BE2C (cell line): Measurements from ENCODE around the gene FBXW11.

Source experiments
- DNase-seq: peaks from one replicate; pipeline ENCODE4 v3.0.0-alpha.2; 2020
- H3K27me3 ChIP-seq: fragments of 250-450 bp; sonication (Bioruptor Pico); 2 replicates; pipeline ENCODE4 v1.5.1; 2020; ENCODE audit warnings: mild to moderate bottlenecking
- H3K36me3 ChIP-seq: fragments of 250-450 bp; sonication (Bioruptor Pico); 2 replicates; pipeline ENCODE4 v1.5.1; 2020; ENCODE audit warnings: mild to moderate bottlenecking
- H3K4me1 ChIP-seq: fragments of 250-450 bp; sonication (Bioruptor Pico); 2 replicates; pipeline ENCODE4 v1.5.1; 2020
- H3K4me3 ChIP-seq: 2 replicates; pipeline ENCODE4 v1.5.1; 2011; ENCODE audit warnings: low read depth, low read length
- H3K9me3 ChIP-seq: fragments of 250-450 bp; sonication (Bioruptor Pico); 2 replicates; pipeline ENCODE4 v1.5.1; 2020
- TF ChIP-seq, protein P1 (sequence below): IDR thresholded peaks from 2 replicates; pipeline ENCODE4 v1.5.1; 2012; ENCODE audit warnings: mild to moderate bottlenecking, low read depth, low read length

FBXW11 gene

DNA sequence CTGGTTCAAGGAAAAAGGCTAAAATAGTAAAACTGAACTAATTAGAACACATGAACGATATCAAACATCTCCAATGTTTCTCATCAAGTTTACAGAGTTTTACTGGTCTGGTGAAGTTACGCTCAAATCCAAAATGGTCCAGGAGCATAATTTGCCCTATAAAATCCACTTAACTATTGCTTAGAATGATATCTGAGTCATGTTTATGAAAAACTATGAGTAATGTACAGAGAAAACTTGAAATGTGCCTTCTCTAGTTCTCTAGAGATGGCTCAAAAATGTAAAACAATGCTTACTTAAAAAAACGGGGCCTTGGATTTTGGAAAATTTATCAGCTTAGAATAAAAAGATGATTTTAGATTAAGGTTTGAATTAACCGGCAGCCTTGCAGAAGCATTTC lies 108.1 kb downstream of the FBXW11 start:
- Histone ChIP-seq H3K27me3 (no peaks in the 10 kb centered on the region), H3K9me3 (no peaks in the 10 kb centered on the region), H3K36me3 (no peaks in the 10 kb centered on the region; the same call in 1 of the 2 replicates), H3K4me1 (no peaks in the 10 kb centered on the region), H3K4me3 (no peak overlapping the region)
- no peak for DNase-seq
- TF ChIP-seq, protein P1, sequence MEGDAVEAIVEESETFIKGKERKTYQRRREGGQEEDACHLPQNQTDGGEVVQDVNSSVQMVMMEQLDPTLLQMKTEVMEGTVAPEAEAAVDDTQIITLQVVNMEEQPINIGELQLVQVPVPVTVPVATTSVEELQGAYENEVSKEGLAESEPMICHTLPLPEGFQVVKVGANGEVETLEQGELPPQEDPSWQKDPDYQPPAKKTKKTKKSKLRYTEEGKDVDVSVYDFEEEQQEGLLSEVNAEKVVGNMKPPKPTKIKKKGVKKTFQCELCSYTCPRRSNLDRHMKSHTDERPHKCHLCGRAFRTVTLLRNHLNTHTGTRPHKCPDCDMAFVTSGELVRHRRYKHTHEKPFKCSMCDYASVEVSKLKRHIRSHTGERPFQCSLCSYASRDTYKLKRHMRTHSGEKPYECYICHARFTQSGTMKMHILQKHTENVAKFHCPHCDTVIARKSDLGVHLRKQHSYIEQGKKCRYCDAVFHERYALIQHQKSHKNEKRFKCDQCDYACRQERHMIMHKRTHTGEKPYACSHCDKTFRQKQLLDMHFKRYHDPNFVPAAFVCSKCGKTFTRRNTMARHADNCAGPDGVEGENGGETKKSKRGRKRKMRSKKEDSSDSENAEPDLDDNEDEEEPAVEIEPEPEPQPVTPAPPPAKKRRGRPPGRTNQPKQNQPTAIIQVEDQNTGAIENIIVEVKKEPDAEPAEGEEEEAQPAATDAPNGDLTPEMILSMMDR: no peak

DNA sequence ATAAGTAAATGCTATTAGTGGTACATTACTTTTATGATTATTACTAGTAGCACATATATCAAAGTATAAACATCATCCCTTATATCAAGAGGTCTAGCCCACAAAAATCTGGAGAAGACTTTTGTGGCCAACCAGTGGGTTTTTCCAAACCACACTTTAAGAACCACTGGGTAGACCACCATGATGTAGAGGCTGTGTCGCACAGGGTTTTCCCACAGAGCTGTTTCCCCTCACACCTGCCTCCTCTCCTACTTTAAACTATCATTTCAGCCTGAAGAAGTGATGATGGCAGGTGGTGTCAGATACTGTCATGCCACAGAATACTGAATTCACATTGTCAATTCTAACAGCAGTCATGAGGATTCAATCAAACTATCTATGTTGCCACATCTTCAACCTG lies 109.2 kb downstream of the FBXW11 start:
- no peak overlapping the region for H3K4me3 ChIP-seq
- no peak for DNase-seq
- H3K36me3 ChIP-seq: no peaks in the 10 kb centered on the region; the same call in 1 of the 2 replicates
- TF ChIP-seq, protein P1: no peak
- no peaks in the 10 kb centered on the region for H3K9me3 ChIP-seq
- H3K27me3 ChIP-seq: no peaks in the 10 kb centered on the region
- no peaks in the 10 kb centered on the region for H3K4me1 ChIP-seq

DNA sequence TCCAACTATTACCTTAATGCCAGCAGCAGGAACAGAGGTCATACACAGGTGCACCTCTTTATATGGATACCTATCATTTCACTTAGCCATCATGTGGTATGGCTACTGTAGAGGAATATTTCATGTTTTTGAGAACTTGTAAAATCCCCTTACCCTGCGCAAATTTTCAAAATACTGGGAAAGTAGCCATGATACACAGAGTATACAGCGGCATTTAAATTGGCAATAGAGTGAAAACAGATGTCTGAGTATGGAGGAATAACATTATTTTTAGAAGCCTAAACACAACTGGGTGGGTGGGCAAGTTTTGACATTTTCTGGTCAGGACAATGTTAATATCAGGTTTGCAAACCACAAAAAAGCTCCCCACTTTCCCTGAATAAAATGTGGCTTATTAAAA lies 111.4 kb downstream of the FBXW11 start:
- TF ChIP-seq, protein P1: no peak
- DNase-seq: no peak
- no peak overlapping the region for H3K4me3 ChIP-seq
- H3K27me3 ChIP-seq: no peaks in the 10 kb centered on the region
- no peaks in the 10 kb centered on the region for H3K9me3 ChIP-seq
- no peaks in the 10 kb centered on the region for H3K4me1 ChIP-seq
- peaks cover 2% of the 10 kb centered on the region; the same call in 1 of the 2 replicates for H3K36me3 ChIP-seq

DNA sequence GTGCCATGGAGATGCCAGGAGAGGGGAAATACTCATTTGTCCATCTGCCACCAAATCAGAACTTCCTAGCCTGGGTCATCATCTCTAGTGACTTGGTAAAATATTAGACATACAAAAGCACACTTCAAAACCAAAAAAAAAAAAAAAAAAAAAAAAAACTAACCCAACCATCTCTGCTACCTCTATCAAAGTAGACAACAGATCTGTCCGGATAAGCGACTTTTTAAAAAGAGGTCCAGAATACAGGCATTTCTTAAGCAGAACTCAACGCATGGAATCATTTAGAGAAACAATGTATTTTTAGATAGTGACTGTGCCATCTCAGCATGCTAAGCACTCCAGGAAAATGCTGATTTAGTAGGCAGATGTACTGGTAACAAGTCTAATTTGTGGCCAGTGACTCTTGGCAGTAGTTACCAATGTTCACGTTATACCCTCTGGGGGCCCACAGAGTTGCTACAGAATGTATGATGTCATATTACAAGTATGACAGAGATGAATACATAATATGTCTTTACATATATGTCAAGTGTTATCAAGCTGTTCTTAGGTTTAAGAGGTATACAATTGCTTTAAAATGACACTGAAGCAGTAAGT lies 113.0 kb downstream of the FBXW11 start:
- H3K4me3 ChIP-seq: no peak overlapping the region
- no peaks in the 10 kb centered on the region for H3K27me3 ChIP-seq
- peaks cover 4% of the 10 kb centered on the region; the same call in 1 of the 2 replicates for H3K36me3 ChIP-seq
- H3K9me3 ChIP-seq: no peaks in the 10 kb centered on the region
- TF ChIP-seq, protein P1: no peak
- DNase-seq: no peak
- H3K4me1 ChIP-seq: no peaks in the 10 kb centered on the region

DNA sequence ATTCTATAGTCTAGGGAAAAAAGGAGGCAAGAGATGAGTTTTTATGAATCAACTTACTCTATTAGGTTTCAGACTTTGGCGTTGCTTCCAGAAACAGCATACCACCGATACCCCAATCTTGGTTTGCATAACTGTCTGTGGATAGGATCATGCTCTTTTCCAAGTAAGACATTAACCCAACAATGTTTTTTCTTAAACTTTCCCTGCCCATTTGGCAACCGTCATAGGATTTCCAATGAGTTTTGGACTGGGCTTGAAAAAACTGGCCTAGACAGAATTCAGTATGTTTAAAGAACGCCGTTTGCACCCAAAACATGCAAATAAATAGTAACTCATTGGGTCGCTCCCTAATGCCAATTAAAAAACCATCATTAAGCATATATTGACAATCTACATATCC lies 114.8 kb downstream of the FBXW11 start:
- Histone ChIP-seq H3K9me3 (no peaks in the 10 kb centered on the region), H3K4me1 (no peaks in the 10 kb centered on the region), H3K36me3 (peaks cover 6% of the 10 kb centered on the region; the same call in 1 of the 2 replicates), H3K4me3 (no peak overlapping the region), H3K27me3 (no peaks in the 10 kb centered on the region)
- no peak for DNase-seq
- TF ChIP-seq, protein P1: no peak

DNA sequence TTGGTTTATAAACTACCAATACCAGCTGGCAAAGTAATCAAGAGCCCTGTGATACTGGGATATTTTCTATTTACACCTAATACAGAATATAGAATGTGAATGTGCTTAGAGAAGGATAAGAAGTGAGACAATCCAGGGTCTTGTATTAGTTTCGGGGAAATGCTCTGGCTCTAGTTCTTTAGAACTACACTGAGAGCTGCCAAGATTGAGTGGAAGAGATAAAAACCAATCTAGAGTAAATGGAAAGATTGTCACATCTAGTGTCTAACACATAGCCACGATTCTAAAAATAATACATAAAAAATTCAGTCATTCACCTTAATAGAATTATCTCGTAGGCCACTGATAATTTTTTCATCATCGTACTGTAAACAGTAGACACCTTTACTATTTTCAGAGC lies 115.3 kb downstream of the FBXW11 start:
- DNase-seq: no peak
- H3K36me3 ChIP-seq: peaks cover 6% of the 10 kb centered on the region; the same call in 1 of the 2 replicates
- no peaks in the 10 kb centered on the region for H3K4me1 ChIP-seq
- no peak overlapping the region for H3K4me3 ChIP-seq
- no peaks in the 10 kb centered on the region for H3K27me3 ChIP-seq
- H3K9me3 ChIP-seq: no peaks in the 10 kb centered on the region
- TF ChIP-seq, protein P1: no peak
